ENCODE results near the gene COL26A1. TPM values are rescaled to one million over a fixed set of nuclear protein-coding genes. Genes with fewer than 3 reads are reported as not detected.

Gene COL26A1
- total RNA-seq, 1 experiment from 2014 or later, result 0.43 TPM

- intact Hi-C loops (cut with micrococcal nuclease; ENCODE audit: unreplicated experiment), result no loop called here
- no peak for TF ChIP-seq EZH2 (IDR thresholded peaks at IDR 0.05; ENCODE audit: borderline replicate concordance, low read depth, low read length, poor library complexity, severe bottlenecking)
- no peak for TF ChIP-seq CTCF (conservative IDR thresholded peaks at IDR 0.05; ENCODE audit: low read depth, low read length)
- peak; percentile 31 for DNase-seq (ENCODE audit: low spot score)
- no peaks in the 10 kb centered on the region for H3K9me3 ChIP-seq (ENCODE audit: low read depth, low read length, poor library complexity, severe bottlenecking)
- ChIA-PET POLR2A (ENCODE audit: low non-redundant PET) (no interaction called here), CTCF (no interaction called here)
- H3K4me1 ChIP-seq (ENCODE audit: insufficient read depth, low read length, poor library complexity, severe bottlenecking), result peaks cover 8% of the 10 kb centered on the region
- H3K4me3 ChIP-seq (ENCODE audit: low read depth, low read length, poor library complexity, severe bottlenecking), result no peak overlapping the region
- no peaks in the 10 kb centered on the region for H3K36me3 ChIP-seq (ENCODE audit: insufficient read depth, low read length, poor library complexity, severe bottlenecking)
- H3K27ac ChIP-seq (ENCODE audit: low read depth, low read length, poor library complexity, severe bottlenecking), result no peak overlapping the region
- BruUV-seq (replicated peaks), result no TSS peak
- H3K27me3 ChIP-seq (replicated peaks; ENCODE audit: insufficient read depth, low read depth, low read length, poor library complexity), result no peaks in the 10 kb centered on the region
Observed at GRCh38 chr7:101486433-101487104, 123.9 kb downstream of the COL26A1 start.

- POLR2A ChIA-PET (ENCODE audit: low non-redundant PET), result no interaction called here
- Histone ChIP-seq H3K27me3 (replicated peaks; ENCODE audit: insufficient read depth, low read depth, low read length, poor library complexity) (no peaks in the 10 kb centered on the region), H3K36me3 (ENCODE audit: insufficient read depth, low read length, poor library complexity, severe bottlenecking) (no peaks in the 10 kb centered on the region), H3K9me3 (ENCODE audit: low read depth, low read length, poor library complexity, severe bottlenecking) (no peaks in the 10 kb centered on the region), H3K27ac (ENCODE audit: low read depth, low read length, poor library complexity, severe bottlenecking) (no peak overlapping the region), H3K4me1 (ENCODE audit: insufficient read depth, low read length, poor library complexity, severe bottlenecking) (peaks cover 8% of the 10 kb centered on the region), H3K4me3 (ENCODE audit: low read depth, low read length, poor library complexity, severe bottlenecking) (no peak overlapping the region)
- intact Hi-C loops (cut with micrococcal nuclease; ENCODE audit: unreplicated experiment), result no loop called here
- DNase-seq (ENCODE audit: low spot score), result no peak
- no peak for TF ChIP-seq EZH2 (IDR thresholded peaks at IDR 0.05; ENCODE audit: borderline replicate concordance, low read depth, low read length, poor library complexity, severe bottlenecking)
- no peak for TF ChIP-seq CTCF (conservative IDR thresholded peaks at IDR 0.05; ENCODE audit: low read depth, low read length)
- CTCF ChIA-PET, result no interaction called here
- BruUV-seq (replicated peaks), result no TSS peak
Observed at GRCh38 chr7:101487105-101487458, 124.4 kb downstream of the COL26A1 start.

- no peak overlapping the region for H3K27ac ChIP-seq (ENCODE audit: low read depth, low read length, poor library complexity, severe bottlenecking)
- TF ChIP-seq EZH2 (IDR thresholded peaks at IDR 0.05; ENCODE audit: borderline replicate concordance, low read depth, low read length, poor library complexity, severe bottlenecking) (no peak), CTCF (conservative IDR thresholded peaks at IDR 0.05; ENCODE audit: low read depth, low read length) (no peak)
- intact Hi-C loops (cut with micrococcal nuclease; ENCODE audit: unreplicated experiment), result no loop called here
- DNase-seq (ENCODE audit: low spot score), result no peak
- H3K27me3 ChIP-seq (replicated peaks; ENCODE audit: insufficient read depth, low read depth, low read length, poor library complexity), result no peaks in the 10 kb centered on the region
- no peaks in the 10 kb centered on the region for H3K36me3 ChIP-seq (ENCODE audit: insufficient read depth, low read length, poor library complexity, severe bottlenecking)
- peaks cover 8% of the 10 kb centered on the region for H3K4me1 ChIP-seq (ENCODE audit: insufficient read depth, low read length, poor library complexity, severe bottlenecking)
- H3K4me3 ChIP-seq (ENCODE audit: low read depth, low read length, poor library complexity, severe bottlenecking), result no peak overlapping the region
- ChIA-PET CTCF (interaction anchor here (0.6 kb wide), 1 partner anchor 411 kb away, joined by 4 read pairs; no protein-coding TSS in a partner anchor), POLR2A (ENCODE audit: low non-redundant PET) (interaction anchor here (0.7 kb wide), 1 partner anchor 167 kb away, joined by 4 read pairs; no protein-coding TSS in a partner anchor)
- no TSS peak for BruUV-seq (replicated peaks)
- H3K9me3 ChIP-seq (ENCODE audit: low read depth, low read length, poor library complexity, severe bottlenecking), result no peaks in the 10 kb centered on the region
Observed at GRCh38 chr7:101487753-101488152, 125.1 kb downstream of the COL26A1 start.

Data from A673 (cell line).